ENCODE measurements around the gene CREB3L2. TPM values are rescaled to one million over a fixed set of nuclear protein-coding genes. Genes with fewer than 3 reads are reported as not detected.

The CREB3L2 gene
- total and polyA plus RNA-seq, 2 donors (not counting 1 experiment from before 2014, with no cell fraction given), result 39.3 to 63.7 TPM

DNA sequence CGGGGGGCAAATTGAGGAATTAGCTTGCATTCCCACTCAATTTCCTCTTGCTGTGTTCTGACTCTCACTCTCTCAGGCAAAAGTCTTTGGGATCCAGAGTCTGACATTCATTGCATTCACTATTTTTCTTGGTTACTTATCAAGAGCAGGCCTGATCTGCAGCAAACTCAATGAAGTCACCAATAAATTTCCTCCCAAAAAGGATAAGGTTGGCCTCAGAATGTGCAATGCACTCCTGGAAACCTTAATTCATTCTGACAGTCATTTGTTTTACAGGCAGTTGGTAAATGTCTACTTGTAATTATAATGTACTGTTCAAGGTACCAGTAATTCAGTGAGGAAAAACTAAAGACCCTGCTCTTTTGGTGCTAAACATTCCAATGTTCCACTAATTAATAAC is 148.8 kb downstream of the CREB3L2 start:
- DNase-seq (ENCODE audit: low read depth in 2 of 2), result no peak
- Histone ChIP-seq H3K4me3 (replicated peaks in 1 of 4; ENCODE audit: control extremely low read depth in 1 of 4, insufficient read depth in 1 of 4, low read depth in 3 of 4, low read length in 4 of 4) (no peak overlapping the region), H3K36me3 (ENCODE audit: control insufficient read depth, insufficient read depth, low read length) (no peaks in the 10 kb centered on the region), H3K9me3 (ENCODE audit: control insufficient read depth, insufficient read depth, low read depth, low read length) (no peaks in the 10 kb centered on the region), H4K20me1 (ENCODE audit: control insufficient read depth, extremely low read depth, insufficient read depth, low read length) (no peaks in the 10 kb centered on the region), H3K9ac (ENCODE audit: insufficient read depth, low read length) (no peak overlapping the region), H3K79me2 (ENCODE audit: control insufficient read depth, insufficient read depth, low read length) (no peaks in the 10 kb centered on the region), H3K27ac (ENCODE audit: insufficient read depth, low read length) (no peak overlapping the region), H3K4me2 (ENCODE audit: extremely low read depth, insufficient read depth, low read length) (no peak overlapping the region), H2AFZ (ENCODE audit: low read length) (no peak overlapping the region), H3K4me1 (ENCODE audit: control insufficient read depth, extremely low read depth, insufficient read depth, low read length) (no peaks in the 10 kb centered on the region), H3K27me3 (ENCODE audit: control insufficient read depth, insufficient read depth, low read length) (no peaks in the 10 kb centered on the region)
- no peak for TF ChIP-seq EZH2 (IDR thresholded peaks at IDR 0.05; ENCODE audit: low read length, missing control alignments)

DNA sequence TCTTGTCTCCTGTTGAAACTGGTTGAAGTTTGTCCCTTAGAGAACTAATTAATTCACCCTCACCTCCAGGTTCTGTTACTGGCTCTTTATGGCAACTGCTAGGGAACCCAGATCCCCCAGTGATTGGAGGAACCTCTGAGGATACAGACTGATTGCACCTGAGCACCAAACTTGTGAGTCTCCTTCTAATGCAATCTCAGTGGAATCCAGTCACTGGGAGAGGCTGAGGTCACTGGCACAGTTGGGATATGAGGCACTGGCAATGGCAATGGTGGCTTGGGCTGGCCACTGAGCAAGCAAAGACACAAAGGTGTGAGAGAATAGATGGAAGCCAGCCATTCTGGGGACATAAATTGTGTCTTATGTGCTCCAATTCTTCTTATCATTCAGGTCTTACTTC is 149.8 kb downstream of the CREB3L2 start:
- no peaks in the 10 kb centered on the region for H3K79me2 ChIP-seq (ENCODE audit: control insufficient read depth, insufficient read depth, low read length)
- H3K4me2 ChIP-seq (ENCODE audit: extremely low read depth, insufficient read depth, low read length), result no peak overlapping the region
- H3K4me3 ChIP-seq (replicated peaks in 1 of 4; ENCODE audit: control extremely low read depth in 1 of 4, insufficient read depth in 1 of 4, low read depth in 3 of 4, low read length in 4 of 4), result no peak overlapping the region
- H3K36me3 ChIP-seq (ENCODE audit: control insufficient read depth, insufficient read depth, low read length), result no peaks in the 10 kb centered on the region
- no peaks in the 10 kb centered on the region for H3K27me3 ChIP-seq (ENCODE audit: control insufficient read depth, insufficient read depth, low read length)
- no peak overlapping the region for H3K9ac ChIP-seq (ENCODE audit: insufficient read depth, low read length)
- H2AFZ ChIP-seq (ENCODE audit: low read length), result no peak overlapping the region
- no peak for DNase-seq (ENCODE audit: low read depth in 2 of 2)
- H3K4me1 ChIP-seq (ENCODE audit: control insufficient read depth, extremely low read depth, insufficient read depth, low read length), result no peaks in the 10 kb centered on the region
- H3K27ac ChIP-seq (ENCODE audit: insufficient read depth, low read length), result no peak overlapping the region
- H4K20me1 ChIP-seq (ENCODE audit: control insufficient read depth, extremely low read depth, insufficient read depth, low read length), result no peaks in the 10 kb centered on the region
- H3K9me3 ChIP-seq (ENCODE audit: control insufficient read depth, insufficient read depth, low read depth, low read length), result no peaks in the 10 kb centered on the region
- TF ChIP-seq, protein P1, sequence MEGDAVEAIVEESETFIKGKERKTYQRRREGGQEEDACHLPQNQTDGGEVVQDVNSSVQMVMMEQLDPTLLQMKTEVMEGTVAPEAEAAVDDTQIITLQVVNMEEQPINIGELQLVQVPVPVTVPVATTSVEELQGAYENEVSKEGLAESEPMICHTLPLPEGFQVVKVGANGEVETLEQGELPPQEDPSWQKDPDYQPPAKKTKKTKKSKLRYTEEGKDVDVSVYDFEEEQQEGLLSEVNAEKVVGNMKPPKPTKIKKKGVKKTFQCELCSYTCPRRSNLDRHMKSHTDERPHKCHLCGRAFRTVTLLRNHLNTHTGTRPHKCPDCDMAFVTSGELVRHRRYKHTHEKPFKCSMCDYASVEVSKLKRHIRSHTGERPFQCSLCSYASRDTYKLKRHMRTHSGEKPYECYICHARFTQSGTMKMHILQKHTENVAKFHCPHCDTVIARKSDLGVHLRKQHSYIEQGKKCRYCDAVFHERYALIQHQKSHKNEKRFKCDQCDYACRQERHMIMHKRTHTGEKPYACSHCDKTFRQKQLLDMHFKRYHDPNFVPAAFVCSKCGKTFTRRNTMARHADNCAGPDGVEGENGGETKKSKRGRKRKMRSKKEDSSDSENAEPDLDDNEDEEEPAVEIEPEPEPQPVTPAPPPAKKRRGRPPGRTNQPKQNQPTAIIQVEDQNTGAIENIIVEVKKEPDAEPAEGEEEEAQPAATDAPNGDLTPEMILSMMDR (conservative IDR thresholded peaks at IDR 0.05 in 1 of 2, IDR thresholded peaks at IDR 0.05 in 1 of 2; ENCODE audit: low read depth in 1 of 2, low read length in 2 of 2), result no peak
- TF ChIP-seq EZH2 (IDR thresholded peaks at IDR 0.05; ENCODE audit: low read length, missing control alignments), result no peak

DNA sequence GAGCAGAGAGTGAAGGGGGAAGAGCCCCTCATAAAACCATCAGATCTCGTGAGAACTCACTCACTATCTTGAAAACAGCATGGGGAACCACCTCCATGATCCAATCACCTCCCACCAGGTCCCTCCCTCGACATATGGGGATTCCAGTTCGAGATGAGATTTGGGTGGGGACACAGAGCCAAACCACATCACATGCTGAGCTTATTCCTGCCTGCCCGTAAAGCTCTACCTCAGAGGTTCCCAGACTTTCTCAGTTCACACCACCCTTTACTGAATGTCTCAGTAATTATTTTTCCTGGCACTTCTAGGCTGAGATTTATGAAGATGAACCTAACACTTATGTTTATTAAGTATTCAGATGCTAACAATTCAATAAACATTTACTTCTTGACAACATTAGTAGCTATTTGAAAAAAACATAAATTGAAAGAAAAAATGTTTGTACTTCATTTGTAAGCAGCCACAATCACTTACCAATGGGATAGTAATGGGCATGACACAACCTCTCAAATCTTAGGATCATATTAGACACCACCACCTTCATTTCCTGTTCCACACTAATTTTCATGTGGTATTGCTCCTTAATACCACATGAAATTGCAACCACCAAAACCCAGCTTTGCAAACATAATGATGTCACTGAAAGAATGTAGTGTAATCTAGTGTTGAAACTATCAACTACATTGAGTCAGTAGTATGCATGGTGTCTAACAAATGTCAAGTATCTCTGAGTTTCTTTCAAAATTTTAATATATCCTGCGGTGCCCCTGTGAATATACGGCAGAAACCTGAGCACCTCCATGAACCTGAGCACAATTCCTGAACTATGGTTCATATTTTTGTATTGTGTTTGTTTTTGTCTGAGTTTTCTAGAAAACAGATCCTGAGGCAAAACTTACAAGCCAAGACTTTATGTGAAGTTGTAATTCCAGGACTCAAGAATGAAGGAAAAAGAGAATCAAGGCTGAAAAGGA is 150.6 kb downstream of the CREB3L2 start:
- Histone ChIP-seq H3K4me3 (replicated peaks in 1 of 4; ENCODE audit: control extremely low read depth in 1 of 4, insufficient read depth in 1 of 4, low read depth in 3 of 4, low read length in 4 of 4) (no peak overlapping the region), H2AFZ (ENCODE audit: low read length) (no peak overlapping the region), H3K27ac (ENCODE audit: insufficient read depth, low read length) (no peak overlapping the region), H3K4me1 (ENCODE audit: control insufficient read depth, extremely low read depth, insufficient read depth, low read length) (no peaks in the 10 kb centered on the region), H4K20me1 (ENCODE audit: control insufficient read depth, extremely low read depth, insufficient read depth, low read length) (no peaks in the 10 kb centered on the region), H3K9ac (ENCODE audit: insufficient read depth, low read length) (no peak overlapping the region), H3K36me3 (ENCODE audit: control insufficient read depth, insufficient read depth, low read length) (no peaks in the 10 kb centered on the region), H3K79me2 (ENCODE audit: control insufficient read depth, insufficient read depth, low read length) (no peaks in the 10 kb centered on the region), H3K4me2 (ENCODE audit: extremely low read depth, insufficient read depth, low read length) (no peak overlapping the region), H3K9me3 (ENCODE audit: control insufficient read depth, insufficient read depth, low read depth, low read length) (no peaks in the 10 kb centered on the region), H3K27me3 (ENCODE audit: control insufficient read depth, insufficient read depth, low read length) (no peaks in the 10 kb centered on the region)
- TF ChIP-seq EZH2 (IDR thresholded peaks at IDR 0.05; ENCODE audit: low read length, missing control alignments), result no peak
- TF ChIP-seq, protein P1 (conservative IDR thresholded peaks at IDR 0.05 in 1 of 2, IDR thresholded peaks at IDR 0.05 in 1 of 2; ENCODE audit: low read depth in 1 of 2, low read length in 2 of 2), result no peak
- peak; percentile 25 to 56 for DNase-seq (ENCODE audit: low read depth in 2 of 2)

All from fibroblast of lung (primary cell).